ENCODE results near the gene UPF3A.

Gene UPF3A

GRCh38 chr13:114279146-114279545, 2.3 kb upstream of the UPF3A start:
- peaks cover 26% of the 10 kb centered on the region for H3K36me3 Mint-ChIP-seq (ENCODE audit: low read depth)
- no peaks in the 10 kb centered on the region for H3K27me3 Mint-ChIP-seq (ENCODE audit: low read depth, poor library complexity)
- H3K27ac Mint-ChIP-seq: no peak overlapping the region
- peaks cover 36% of the 10 kb centered on the region for H3K4me1 Mint-ChIP-seq
- H3K4me3 Mint-ChIP-seq: no peak overlapping the region
- no peaks in the 10 kb centered on the region for H3K9me3 Mint-ChIP-seq
- no peak for DNase-seq
- TF ChIP-seq CTCF (IDR thresholded peaks at IDR 0.05): no peak

- Mint-ChIP-seq H3K4me3 (peak overlapping the region; percentile 85), H3K27me3 (ENCODE audit: low read depth, poor library complexity) (no peaks in the 10 kb centered on the region), H3K27ac (peak overlapping the region; percentile 14), H3K4me1 (peaks cover 40% of the 10 kb centered on the region), H3K36me3 (ENCODE audit: low read depth) (peaks cover 28% of the 10 kb centered on the region), H3K9me3 (no peaks in the 10 kb centered on the region)
- no peak for TF ChIP-seq CTCF (IDR thresholded peaks at IDR 0.05)
- DNase-seq: no peak
These were observed 1.5 kb upstream of the UPF3A start for GRCh38 chr13:114279758-114280355.

GRCh38 chr13:114282041-114282670, 755 bp downstream of the UPF3A start:
- H3K27ac Mint-ChIP-seq: peak overlapping the region; percentile 94
- no peaks in the 10 kb centered on the region for H3K9me3 Mint-ChIP-seq
- peaks cover 35% of the 10 kb centered on the region for H3K36me3 Mint-ChIP-seq (ENCODE audit: low read depth)
- H3K4me1 Mint-ChIP-seq: peaks cover 43% of the 10 kb centered on the region
- TF ChIP-seq CTCF (IDR thresholded peaks at IDR 0.05): no peak
- no peaks in the 10 kb centered on the region for H3K27me3 Mint-ChIP-seq (ENCODE audit: low read depth, poor library complexity)
- H3K4me3 Mint-ChIP-seq: peak overlapping the region; percentile 94
- DNase-seq: peak; percentile 57

GRCh38 chr13:114283576-114283975, 2.2 kb downstream of the UPF3A start:
- no peaks in the 10 kb centered on the region for H3K27me3 Mint-ChIP-seq (ENCODE audit: low read depth, poor library complexity)
- peaks cover 49% of the 10 kb centered on the region for H3K36me3 Mint-ChIP-seq (ENCODE audit: low read depth)
- no peak for DNase-seq
- no peak for TF ChIP-seq CTCF (IDR thresholded peaks at IDR 0.05)
- H3K27ac Mint-ChIP-seq: peak overlapping the region; percentile 3
- H3K4me1 Mint-ChIP-seq: peaks cover 43% of the 10 kb centered on the region
- H3K9me3 Mint-ChIP-seq: no peaks in the 10 kb centered on the region
- peak overlapping the region; percentile 71 for H3K4me3 Mint-ChIP-seq

- no peak overlapping the region for H3K27ac Mint-ChIP-seq
- H3K4me3 Mint-ChIP-seq: no peak overlapping the region
- peaks cover 57% of the 10 kb centered on the region for H3K36me3 Mint-ChIP-seq (ENCODE audit: low read depth)
These were observed 3.3 kb downstream of the UPF3A start for GRCh38 chr13:114284680-114285079.

More at GRCh38 chr13:114284680-114285079, 3.3 kb downstream of the UPF3A start:
- TF ChIP-seq CTCF (IDR thresholded peaks at IDR 0.05): no peak
- Mint-ChIP-seq H3K9me3 (no peaks in the 10 kb centered on the region), H3K4me1 (peaks cover 35% of the 10 kb centered on the region), H3K27me3 (ENCODE audit: low read depth, poor library complexity) (no peaks in the 10 kb centered on the region)
- no peak for DNase-seq

Data from nephron progenitor cell (in vitro differentiated cells).